Activated naive CD4-positive, alpha-beta T cell (primary cell): ENCODE measurements around the gene PRSS12.
"Not testable (repeated sequence)": the region's sequence is repeated elsewhere in the genome, so short reads cannot be mapped to it uniquely, and the experiment has no call there.

Source experiments
- DNase-seq, 4 experiments: peaks; one replicate each; lab custom pipeline; 2025; lab: John Stamatoyannopoulos, UW

The PRSS12 gene

DNA sequence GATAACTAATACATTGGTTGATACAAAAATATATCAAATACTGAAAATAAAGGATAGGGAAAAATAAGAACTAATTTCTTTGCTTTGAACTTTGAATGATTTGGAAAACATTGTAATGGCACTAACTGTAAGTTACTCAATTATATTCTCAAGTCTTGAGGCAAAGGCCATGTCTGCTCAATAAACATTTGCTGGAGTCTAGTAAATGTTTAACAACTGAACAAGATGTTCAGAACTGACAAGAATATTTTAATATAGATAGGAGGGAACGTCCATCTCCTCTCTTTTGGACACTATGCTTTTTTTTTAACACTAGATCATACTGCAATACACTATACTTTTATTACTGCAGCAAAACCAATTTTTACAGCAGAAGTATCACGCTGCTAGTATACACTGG lies 76.2 kb downstream of the PRSS12 start:
- no peak for DNase-seq

DNA sequence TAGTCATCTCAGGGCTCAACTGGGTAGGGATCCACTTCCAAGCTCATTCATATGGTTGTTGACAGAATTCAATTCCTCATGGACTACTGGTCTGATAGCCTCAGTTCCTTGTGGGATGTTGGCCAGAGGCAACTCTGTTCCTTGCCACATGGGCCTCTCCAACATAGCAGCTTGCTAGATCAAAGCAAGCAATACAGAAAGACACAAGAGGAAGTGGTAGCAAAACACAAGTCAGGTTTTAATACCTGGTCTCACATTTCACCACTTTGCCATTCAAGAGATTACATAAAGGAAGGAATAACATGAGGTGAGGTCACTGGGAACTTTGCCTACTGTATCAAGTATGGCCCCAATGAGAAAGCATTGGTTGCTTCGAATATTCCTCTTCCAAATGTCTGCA lies 79.2 kb downstream of the PRSS12 start:
- DNase-seq = no peak

DNA sequence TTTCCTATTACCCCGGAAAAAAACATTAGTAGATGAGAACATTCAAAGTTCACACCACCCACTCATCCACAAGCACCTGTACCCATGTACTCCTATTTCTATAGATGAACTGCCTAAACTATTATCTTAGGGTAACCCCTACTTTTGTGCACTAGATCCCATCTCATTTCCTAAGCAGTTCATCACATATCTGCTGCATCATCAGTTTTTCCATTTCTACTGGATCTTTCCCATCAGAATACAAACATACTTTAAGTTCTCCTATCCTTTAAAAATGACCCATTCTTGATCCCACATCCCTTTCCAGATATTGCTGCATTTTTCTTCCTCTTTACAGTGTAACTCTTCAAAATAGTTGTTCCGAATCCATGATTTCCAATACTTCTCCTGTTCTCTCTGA lies 81.0 kb downstream of the PRSS12 start:
- no peak for DNase-seq

DNA sequence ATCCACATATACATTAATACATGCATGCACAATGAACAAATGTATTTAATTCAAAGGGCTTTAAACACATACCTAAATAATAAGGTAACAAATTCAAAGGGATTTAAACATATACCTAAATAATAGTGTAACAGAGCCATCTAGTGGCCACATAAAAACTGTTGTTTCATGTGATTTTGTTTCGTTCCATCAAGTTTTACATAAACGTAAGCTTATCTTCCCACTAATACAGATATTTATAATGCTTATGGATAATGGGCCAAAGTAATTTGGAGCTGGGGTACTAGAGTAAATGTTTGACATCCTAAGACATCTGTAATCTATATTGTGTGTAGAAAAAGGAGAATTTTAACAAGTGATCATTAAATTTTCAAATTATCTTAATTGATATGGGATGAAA lies 82.3 kb downstream of the PRSS12 start:
- DNase-seq = no peak

DNA sequence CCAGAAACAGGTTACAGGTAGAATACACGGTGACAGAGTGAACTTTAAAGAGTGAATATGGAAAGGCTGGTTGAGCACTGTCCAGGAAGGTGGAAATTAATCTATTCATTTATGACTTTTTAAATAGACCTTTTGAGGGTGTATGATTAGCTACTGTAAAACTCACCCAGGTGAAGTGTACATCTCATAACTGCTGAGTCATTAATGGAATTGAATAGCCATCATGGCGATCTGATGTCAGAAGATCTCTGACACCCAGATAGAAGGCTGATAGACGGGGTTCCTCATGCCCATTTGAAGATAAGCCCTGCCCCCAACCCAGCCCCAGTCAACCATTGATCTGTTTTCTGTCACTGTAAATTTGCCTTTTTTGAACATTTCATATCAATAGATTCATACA lies 84.0 kb downstream of the PRSS12 start:
- DNase-seq = no peak

DNA sequence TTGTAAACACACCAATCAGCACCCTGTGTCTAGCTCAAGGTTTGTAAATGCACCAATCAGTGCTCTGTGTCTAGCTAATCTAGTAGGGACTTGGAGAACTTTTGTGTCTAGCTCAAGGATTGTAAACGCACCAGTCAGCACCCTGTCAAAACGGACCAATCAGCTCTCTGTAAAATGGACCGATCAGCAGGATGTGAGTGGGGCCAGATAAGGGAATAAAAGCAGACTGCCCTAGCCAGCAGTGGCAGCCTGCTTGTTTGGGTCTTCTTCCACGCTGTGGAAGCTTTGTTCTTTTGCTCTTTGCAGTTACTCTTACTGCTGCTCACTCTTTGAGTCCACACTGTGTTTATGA lies 86.7 kb downstream of the PRSS12 start:
- not testable (repeated sequence) for DNase-seq

DNA sequence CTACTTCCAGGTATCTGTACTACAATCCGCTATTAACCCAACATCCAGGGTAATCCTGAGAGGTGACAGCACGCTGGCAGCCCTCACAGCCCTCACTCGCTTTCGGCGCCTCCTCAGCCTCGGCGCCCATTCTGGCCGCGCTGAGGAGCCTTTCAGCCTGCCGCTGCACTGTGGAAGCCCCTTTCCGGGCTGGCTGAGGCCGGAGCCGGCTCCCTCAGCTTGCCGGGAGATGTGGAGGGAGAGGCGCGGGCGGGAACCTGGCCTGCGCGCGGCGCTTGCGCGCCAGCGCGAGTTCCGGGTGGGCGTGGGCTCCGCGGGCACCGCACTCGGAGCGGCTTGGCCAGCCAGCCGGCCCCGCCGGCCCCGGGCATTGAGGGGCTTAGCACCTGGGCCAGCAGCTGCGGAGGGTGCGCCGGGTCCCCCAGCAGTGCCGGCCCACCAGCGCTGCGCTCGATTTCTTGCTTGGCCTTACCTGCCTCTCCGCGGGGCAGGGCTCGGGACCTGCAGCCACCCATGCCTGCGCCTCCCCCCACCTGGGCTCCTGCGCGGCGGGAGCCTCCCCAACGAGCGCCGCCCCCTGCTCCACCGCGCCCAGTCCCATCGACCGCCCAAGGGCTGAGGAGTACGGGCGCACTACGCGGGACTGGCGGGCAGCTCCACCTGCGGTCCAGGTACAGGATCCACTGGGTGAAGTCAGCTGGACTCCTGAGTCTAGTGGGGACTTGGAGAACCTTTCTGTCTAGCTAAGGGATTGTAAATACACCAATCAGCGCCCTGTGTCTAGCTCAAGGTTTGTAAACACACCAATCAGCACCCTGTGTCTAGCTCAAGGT lies 87.3 kb downstream of the PRSS12 start:
- DNase-seq = peak in 1 of 4 experiments; percentile 18

DNA sequence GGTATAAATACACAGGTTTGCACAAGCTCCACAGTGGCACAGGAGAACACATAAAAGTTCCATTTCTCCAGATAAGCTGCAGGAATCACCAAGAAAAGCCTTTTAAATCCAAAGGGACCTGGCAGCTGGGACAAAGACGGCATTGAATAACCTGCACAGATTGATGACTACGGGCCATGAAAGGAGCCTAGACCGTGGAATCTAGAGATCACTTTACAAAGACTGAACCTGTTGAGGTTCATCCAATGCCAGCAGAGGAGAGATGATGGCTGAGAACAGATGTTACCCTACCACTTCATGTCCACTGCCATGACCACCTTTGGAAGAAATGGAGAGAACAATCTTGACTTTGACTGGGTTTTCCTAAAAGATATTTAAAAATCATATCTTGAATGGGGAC lies 88.7 kb downstream of the PRSS12 start:
- no peak for DNase-seq

DNA sequence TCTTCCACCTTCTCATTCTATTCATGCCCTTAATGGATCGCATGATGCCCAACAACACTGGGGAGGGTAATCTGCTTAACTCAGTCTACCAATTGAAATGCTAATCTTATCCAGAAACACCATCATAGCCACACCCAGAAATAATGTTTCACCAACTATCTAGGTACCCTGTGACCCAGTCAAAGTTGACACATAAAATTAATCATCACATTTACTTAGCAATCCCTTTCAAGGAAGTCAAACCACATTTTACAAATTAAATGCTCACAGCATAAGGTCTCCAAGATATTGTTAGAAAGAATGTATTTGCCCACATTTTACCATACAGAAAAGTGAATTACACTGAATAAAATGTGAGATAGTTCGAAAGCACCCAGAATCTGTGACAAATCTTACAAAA lies 92.5 kb downstream of the PRSS12 start:
- DNase-seq = no peak

DNA sequence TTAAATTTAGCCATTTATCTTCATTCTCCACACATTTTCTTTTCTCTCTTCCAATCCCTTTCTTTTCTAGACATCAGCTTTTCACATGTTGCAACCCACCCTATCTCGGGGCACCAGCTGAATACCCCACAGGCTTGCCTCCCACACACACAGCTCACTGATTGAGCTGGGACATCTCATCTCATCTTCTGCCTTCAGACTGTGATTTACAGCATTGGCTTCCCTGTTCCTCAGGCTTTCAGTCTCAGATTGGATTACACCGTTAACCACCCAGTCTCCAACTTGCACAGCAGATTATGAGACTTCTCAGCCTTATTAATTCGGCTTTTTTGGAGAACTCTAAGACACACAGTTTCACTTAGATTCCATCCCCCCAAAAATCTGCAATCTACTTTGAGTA lies 93.7 kb downstream of the PRSS12 start:
- no peak for DNase-seq

DNA sequence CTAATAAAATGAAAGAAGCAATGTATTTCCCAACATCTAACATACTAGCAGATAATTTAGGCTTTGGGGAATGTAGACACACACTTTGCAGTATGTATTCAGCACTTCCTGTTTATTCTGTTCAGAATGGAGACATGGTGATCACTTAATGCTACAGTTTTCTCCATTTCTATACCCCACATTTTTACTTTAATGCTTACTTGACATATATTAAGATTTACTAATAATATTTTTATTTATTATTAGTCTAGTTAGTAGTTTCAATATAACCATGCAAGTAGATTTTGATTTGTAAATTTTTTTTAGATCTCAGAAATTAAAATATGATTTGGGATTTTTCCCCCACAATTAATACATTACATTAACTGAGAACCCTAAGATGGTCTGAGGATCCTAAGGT lies 98.4 kb downstream of the PRSS12 start:
- no peak for DNase-seq

DNA sequence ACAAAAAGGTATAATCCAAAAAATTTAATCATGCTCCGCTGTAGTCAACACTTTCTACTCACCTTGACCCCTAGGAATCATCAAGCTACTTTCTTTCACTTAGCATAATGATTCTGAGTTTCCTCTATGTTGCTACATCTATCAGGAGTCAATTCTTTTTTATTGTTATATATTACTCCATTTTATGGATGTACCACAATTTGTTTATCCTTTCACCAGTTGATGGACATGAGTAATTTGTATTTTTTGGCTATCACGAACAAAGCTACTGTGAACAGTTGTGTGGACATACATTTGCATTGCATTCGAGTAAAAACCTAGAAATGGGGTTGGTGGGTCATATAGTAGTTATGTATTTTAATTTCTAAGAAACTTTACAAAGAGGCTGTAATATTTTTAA lies 102.9 kb downstream of the PRSS12 start:
- DNase-seq = no peak

DNA sequence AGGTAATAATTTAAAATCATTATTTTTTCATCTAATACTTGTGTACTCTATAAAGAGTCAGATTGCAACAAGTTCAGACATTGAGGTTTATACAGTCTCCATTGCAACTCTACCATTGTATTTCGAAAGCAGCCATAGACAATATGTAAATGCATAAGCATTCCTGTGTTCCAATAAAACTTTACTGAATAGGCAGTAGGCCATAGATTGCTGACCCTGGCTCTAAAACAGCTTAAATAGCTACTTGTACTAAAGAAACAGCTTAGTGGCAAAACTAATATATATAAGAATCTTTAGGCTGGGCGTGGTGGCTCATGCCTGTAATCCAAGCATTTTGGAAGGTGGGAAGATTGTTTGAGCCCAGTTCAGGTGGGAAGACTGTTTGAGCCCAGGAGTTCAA lies 115.3 kb downstream of the PRSS12 start:
- DNase-seq = no peak

DNA sequence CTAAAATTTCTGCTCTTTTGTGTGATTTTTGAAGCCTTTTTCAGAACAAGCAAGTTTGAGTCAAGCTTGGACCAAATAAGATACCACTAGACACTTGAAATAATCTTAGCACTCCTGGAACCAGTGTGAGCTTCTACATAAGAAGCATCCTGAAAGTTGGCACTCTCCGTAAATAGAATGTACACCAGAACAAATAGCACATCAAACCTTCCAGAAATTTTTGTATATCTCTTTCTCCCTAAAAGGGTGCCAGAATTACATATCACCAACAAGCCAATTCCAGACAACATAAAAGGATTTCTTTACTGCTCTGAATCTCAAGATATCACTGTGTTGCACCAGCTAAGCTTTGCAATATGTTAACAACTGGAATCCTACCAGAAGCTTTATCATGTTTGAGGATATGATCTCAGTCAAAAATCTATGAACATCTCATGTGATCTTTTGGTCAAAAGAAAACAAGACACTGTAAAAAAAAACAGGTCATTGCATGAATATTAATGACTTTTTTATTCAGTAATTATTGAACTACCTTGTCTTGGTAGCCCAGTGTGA lies 117.2 kb downstream of the PRSS12 start:
- no peak for DNase-seq
